ENCODE data around the gene GALNT7. TPM values are rescaled to one million over a fixed set of nuclear protein-coding genes. Genes with fewer than 3 reads are reported as not detected.

GALNT7 gene
- total and polyA plus RNA-seq, 9 donors: 9.0 to 23.7 (median 17.6) TPM

- no peak overlapping the region for H3K27ac ChIP-seq
- H3K36me3 ChIP-seq: no peaks in the 10 kb centered on the region
- no peaks in the 10 kb centered on the region for H3K9me3 ChIP-seq
- H3K4me1 ChIP-seq (ENCODE audit: insufficient read depth): peaks cover 4% of the 10 kb centered on the region
- TF ChIP-seq CTCF (IDR thresholded peaks at IDR 0.05): no peak
- TF ChIP-seq EP300 (IDR thresholded peaks at IDR 0.05): no peak
- TF ChIP-seq POLR2A (IDR thresholded peaks at IDR 0.05): no peak
- 87 to 97% (median 93%) methylated on average over 5 of the region's 5 CpGs for WGBS, 3 donors
- no peak overlapping the region for H3K4me3 ChIP-seq
- intact Hi-C loops (cut with DNase I): no loop called here
- no peak for DNase-seq
- H3K27me3 ChIP-seq: no peaks in the 10 kb centered on the region
Measured at GRCh38 chr4:173233857-173234256, 65.2 kb downstream of the GALNT7 start.

GRCh38 chr4:173235050-173235449 is 66.4 kb downstream of the GALNT7 start:
- WGBS, 3 donors: 95 to 98% (median 97%) methylated on average over 3 of the region's 3 CpGs
- intact Hi-C loops (cut with DNase I): no loop called here
- DNase-seq: no peak
- no peaks in the 10 kb centered on the region for H3K36me3 ChIP-seq
- no peak overlapping the region for H3K27ac ChIP-seq
- no peaks in the 10 kb centered on the region for H3K27me3 ChIP-seq
- no peaks in the 10 kb centered on the region for H3K9me3 ChIP-seq
- no peak overlapping the region for H3K4me3 ChIP-seq
- H3K4me1 ChIP-seq (ENCODE audit: insufficient read depth): peaks cover 4% of the 10 kb centered on the region
- TF ChIP-seq CTCF (IDR thresholded peaks at IDR 0.05): no peak
- TF ChIP-seq EP300 (IDR thresholded peaks at IDR 0.05): no peak
- TF ChIP-seq POLR2A (IDR thresholded peaks at IDR 0.05): no peak

GRCh38 chr4:173236301-173236700 is 67.7 kb downstream of the GALNT7 start:
- Histone ChIP-seq H3K9me3 (no peaks in the 10 kb centered on the region), H3K27me3 (no peaks in the 10 kb centered on the region), H3K36me3 (no peaks in the 10 kb centered on the region), H3K4me3 (no peak overlapping the region), H3K27ac (no peak overlapping the region), H3K4me1 (ENCODE audit: insufficient read depth) (peaks cover 4% of the 10 kb centered on the region)
- intact Hi-C loops (cut with DNase I): no loop called here
- DNase-seq: no peak
- TF ChIP-seq CTCF (IDR thresholded peaks at IDR 0.05): no peak
- 35 to 48% (median 45%) methylated on average over 3 of the region's 3 CpGs for WGBS, 3 donors

GRCh38 chr4:173237152-173237551 is 68.5 kb downstream of the GALNT7 start:
- Histone ChIP-seq H3K4me3 (no peak overlapping the region), H3K4me1 (ENCODE audit: insufficient read depth) (peaks cover 4% of the 10 kb centered on the region), H3K36me3 (no peaks in the 10 kb centered on the region), H3K27ac (no peak overlapping the region), H3K9me3 (no peaks in the 10 kb centered on the region), H3K27me3 (no peaks in the 10 kb centered on the region)
- DNase-seq: no peak
- WGBS, 3 donors: 30 to 47% (median 42%) methylated on average over 2 of the region's 2 CpGs
- intact Hi-C loops (cut with DNase I): no loop called here
- TF ChIP-seq POLR2A (IDR thresholded peaks at IDR 0.05) (no peak), CTCF (IDR thresholded peaks at IDR 0.05) (no peak)

GRCh38 chr4:173237762-173238161 is 69.2 kb downstream of the GALNT7 start:
- peaks cover 6% of the 10 kb centered on the region for H3K4me1 ChIP-seq (ENCODE audit: insufficient read depth)
- H3K27ac ChIP-seq: no peak overlapping the region
- H3K4me3 ChIP-seq: no peak overlapping the region
- no peaks in the 10 kb centered on the region for H3K36me3 ChIP-seq
- DNase-seq: no peak
- intact Hi-C loops (cut with DNase I): no loop called here
- WGBS, 3 donors: 75 to 79% (median 78%) methylated on average over 2 of the region's 2 CpGs
- H3K9me3 ChIP-seq: no peaks in the 10 kb centered on the region
- H3K27me3 ChIP-seq: no peaks in the 10 kb centered on the region
- TF ChIP-seq EP300 (IDR thresholded peaks at IDR 0.05): no peak
- no peak for TF ChIP-seq POLR2A (IDR thresholded peaks at IDR 0.05)
- no peak for TF ChIP-seq CTCF (IDR thresholded peaks at IDR 0.05)

Measured in ovary (tissue), 9 donors.